CD1c-positive myeloid dendritic cell (primary cell): ENCODE measurements around the gene AXIN1.
A peak's percentile ranks its signal among the peaks of the same experiment; 100 is the strongest.

Experiments
- DNase-seq: peaks from one replicate; pipeline ENCODE4 v3.0.0-alpha.2; 2016; ENCODE audit errors: extremely low spot score

AXIN1 gene

DNA sequence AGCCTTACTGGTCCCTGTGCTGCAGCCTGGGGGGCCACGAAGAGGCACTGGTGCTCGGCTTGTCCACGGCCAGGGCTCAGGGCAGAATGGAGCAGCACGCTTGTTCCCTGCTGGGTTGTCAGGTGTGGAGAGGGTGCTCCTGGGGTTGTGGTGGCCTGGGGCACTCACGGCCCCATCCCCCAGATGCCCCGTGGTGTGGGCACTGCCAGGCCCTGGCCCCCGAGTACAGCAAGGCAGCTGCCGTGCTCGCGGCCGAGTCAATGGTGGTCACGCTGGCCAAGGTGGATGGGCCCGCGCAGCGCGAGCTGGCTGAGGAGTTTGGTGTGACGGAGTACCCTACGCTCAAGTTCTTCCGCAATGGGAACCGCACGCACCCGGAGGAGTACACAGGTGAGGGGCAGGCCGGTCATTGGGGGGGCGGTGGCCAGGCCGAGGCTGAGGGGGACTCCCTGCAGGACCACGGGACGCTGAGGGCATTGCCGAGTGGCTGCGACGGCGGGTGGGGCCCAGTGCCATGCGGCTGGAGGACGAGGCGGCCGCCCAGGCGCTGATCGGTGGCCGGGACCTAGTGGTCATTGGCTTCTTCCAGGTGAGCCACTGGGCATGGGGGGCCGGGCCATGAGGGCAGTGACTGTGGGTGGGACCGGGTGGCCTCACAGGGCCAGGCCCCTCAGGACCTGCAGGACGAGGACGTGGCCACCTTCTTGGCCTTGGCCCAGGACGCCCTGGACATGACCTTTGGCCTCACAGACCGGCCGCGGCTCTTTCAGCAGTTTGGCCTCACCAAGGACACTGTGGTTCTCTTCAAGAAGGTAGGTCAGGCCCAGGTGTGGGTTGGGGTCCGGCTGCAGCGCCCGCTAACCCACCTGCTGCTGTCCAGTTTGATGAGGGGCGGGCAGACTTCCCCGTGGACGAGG lies 68.1 kb downstream of the AXIN1 start:
- DNase-seq, result no peak

- DNase-seq, result no peak
These were observed 69.3 kb downstream of the AXIN1 start, which contains the start of gene PDIA2 for GRCh38 chr16:283033-283805. TSS of gene PDIA2 (plus strand) at chr16:283164. CDS start at chr16:283170, 6 bp downstream.

DNA sequence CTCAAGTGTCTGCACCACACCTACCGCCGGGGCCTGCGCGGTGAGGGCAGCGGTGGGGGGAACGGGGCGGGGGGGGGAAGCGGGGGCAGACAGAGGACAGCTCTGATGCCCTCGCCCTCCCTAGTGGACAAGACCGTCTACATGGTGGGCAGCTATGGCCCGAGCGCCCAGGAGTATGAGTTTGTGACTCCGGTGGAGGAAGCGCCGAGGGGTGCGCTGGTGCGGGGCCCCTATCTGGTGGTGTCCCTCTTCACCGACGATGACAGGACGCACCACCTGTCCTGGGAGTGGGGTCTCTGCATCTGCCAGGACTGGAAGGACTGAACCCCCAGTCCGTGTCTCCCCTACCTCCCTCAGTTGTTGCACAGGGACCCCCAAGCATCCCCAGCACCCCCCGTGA lies 70.0 kb downstream of the AXIN1 start:
- no peak for DNase-seq

DNA sequence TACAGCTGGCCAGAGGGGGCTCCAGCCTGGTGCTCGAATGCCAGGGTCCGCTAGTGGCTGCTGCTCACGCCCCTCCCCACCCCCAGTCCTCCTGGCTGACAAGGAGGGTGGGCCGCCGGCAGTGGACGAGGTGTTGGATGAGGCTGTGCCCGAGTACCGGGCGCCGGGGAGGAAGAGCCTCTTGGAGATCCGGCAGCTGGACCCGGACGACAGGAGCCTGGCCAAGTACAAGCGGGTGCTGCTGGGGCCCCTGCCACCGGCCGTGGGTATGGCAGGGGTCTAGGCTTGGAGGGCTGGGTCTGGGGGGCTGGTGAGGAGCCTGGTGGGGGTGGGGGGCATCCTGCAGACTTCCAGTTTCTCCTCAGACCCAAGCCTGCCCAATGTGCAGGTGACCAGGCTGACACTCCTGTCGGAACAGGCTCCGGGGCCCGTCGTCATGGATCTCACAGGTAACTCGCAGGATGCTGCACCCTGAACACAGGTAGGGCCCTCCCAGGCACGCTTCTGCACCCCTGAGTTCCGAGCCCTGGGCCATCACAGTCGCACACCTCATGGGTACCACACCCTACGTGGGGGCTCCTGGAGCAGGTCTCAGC lies 70.8 kb downstream of the AXIN1 start:
- no peak for DNase-seq

GRCh38 chr16:280991-281659 lies 71.4 kb downstream of the AXIN1 start:
- DNase-seq, result no peak

- no peak for DNase-seq
These were observed 72.0 kb downstream of the AXIN1 start, which contains the start of gene ARHGDIG for GRCh38 chr16:280552-280951. TSS of gene ARHGDIG (plus strand) at chr16:280591. CDS start at chr16:280681, 90 bp downstream.

- no peak for DNase-seq
These were observed 72.5 kb downstream of the AXIN1 start for GRCh38 chr16:280005-280460.

GRCh38 chr16:279531-279930 lies 73.0 kb downstream of the AXIN1 start:
- no peak for DNase-seq

- DNase-seq, result peak; percentile 13
These were observed 73.6 kb downstream of the AXIN1 start for GRCh38 chr16:278863-279366.

DNA sequence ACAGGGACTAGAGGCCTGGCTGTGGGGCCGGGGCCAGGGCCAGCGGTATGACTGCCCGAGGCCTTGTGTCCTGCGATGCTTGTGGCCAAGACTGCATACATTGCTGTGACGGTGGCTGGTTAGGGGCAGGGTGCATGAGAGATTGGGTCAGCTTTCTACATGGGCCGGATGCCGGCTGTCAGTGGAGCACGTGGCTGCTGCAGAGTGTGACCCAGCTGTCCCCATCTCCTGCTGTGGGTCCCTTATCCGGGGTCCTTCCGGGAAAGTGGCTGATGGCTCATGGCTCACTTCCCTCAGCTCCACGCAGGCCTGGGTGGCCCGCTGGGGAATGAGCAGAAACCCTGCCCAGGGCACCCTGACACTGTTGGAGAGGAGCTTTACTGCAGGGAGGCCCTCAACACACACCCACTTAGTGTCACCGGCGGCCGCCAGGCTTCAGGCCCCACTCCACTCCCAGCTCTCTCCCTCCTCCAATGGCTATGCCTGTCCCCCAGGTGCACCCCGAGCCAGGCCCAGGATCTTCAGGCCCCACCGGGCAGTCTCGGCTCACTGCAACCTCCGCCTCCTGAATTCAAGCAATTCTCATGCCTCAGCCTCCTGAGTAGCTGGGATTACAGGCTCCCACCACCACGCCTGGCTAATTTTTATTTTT lies 76.0 kb downstream of the AXIN1 start:
- DNase-seq, result no peak

GRCh38 chr16:275786-276232 lies 76.7 kb downstream of the AXIN1 start, which contains the start of gene RGS11:
TSS of gene RGS11 (minus strand) at chr16:275944. CDS start at chr16:275911, 33 bp downstream.
- DNase-seq, result no peak

GRCh38 chr16:275041-275641 lies 77.4 kb downstream of the AXIN1 start:
- no peak for DNase-seq

DNA sequence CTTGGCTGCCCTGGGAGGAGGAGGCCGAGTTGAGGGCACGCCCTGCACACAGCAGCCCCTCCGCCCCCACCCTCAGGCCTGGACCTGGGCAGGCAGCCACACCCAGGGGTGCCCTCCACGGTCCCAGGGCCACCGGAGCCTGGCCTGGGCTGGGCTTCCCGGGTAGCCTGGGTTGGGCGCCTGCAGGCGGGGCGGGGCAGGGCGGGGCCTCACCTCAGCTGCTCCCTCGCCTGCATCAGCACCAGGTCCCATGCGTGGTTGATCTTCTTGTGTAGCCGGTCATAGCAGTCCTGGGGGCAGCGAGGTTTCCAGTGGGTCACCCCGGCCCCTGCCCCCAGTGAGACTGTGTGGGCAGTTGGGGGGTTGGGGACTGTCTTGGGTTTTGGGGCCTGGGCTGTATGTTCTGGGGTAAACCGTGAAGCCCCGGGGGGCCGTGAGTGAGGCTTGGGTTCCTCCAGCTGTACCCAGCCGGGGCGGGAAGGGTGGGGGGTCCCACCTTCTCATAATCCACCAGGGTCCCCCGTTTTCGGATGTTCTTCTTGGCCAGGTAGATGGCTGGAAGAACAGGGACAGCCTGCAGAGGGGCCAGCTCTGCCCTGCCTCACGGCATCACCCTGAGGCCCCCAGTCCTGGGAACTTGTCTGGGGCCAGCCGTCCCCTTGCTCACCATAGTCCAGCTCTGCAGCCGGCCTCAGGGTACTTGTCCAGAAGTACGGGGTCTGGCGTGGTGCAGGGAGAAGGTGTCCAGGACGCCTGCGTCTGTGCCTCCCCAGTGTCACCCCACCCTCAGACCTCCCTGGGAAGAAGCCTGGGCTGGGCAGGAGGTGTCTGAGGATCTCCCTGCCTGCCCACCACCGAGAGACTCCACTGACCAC lies 78.7 kb downstream of the AXIN1 start:
- no peak for DNase-seq

- DNase-seq, result no peak
These were observed 79.6 kb downstream of the AXIN1 start for GRCh38 chr16:272633-273546.

DNA sequence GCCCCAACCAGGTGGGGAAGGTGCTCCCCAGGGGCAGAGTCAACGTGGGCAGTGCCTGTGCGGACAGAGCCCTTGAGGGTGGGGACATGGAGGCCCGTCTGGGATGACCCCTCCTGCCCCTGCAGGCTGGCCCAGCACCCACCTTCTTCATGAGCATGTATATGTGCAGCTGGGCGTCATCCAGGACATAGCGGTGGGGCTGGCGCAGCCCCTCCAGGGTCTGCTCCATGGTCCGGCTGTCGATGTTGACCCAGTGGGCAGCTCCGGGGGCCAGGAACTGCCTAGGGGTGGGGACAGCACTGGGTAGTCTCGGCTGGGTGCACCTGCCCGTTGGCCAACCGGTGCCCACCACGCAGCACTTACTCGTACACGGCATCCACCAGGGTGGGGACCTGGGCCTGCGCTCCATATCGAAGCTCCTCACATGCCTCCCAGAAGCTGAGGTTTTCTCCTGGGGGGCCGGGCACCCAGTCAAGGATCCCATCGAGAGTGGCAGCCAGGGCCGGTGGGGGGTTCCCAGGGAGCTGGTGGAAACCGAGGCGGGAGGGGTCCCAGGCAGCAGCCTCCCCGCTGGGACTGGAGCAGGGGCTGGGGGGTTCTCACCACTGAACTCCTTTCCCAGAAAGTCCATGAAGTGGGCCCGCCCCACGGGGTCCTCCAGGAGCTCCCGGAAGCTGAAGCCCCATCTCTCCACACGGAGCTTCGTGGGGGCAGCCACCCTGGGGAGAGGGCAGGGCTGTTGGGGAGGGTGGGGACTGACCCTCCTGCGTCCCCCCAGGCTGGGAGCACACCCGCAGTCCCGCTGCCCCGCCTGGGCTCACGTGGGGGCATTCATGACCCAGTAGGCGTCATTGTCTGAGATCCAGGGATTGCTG lies 81.9 kb downstream of the AXIN1 start:
- DNase-seq, result no peak

DNA sequence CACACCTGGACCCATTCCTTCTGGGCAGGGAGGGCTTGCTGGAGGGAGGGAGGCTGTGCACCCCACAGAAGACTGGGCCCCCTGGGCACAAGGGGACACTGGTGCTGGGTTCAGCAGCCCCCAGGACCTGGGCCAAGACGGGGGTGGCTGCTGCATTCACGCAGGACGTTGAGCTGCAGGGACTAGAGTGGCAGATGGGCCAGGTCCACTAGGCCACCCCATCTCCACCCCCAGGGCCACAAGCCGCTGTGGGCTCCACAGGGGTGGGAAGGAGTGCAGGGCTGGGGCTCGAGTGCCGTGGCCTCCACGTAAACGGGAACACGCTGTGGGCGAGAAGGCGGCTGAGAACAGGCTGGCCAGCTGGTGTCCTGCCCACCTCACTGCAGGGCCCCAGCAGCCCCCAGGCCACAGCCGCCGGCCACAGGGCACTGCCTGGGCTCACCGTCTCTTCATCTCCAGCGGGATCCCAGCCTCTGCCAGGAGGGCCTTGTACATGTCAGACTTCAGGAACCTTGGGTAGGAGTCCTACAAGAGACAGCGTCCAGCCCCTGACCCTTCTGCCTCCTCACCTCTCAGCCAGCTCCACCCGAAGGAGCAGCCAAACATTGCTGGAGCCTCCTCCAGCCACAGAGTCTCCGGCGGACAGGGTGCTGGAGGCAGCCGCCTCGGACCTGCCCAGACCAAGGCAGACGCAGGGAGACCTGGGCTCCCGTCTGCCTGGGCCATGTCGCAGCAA lies 83.3 kb downstream of the AXIN1 start:
- no peak for DNase-seq
